ENCODE data around the gene MED1.

MED1 gene

DNA sequence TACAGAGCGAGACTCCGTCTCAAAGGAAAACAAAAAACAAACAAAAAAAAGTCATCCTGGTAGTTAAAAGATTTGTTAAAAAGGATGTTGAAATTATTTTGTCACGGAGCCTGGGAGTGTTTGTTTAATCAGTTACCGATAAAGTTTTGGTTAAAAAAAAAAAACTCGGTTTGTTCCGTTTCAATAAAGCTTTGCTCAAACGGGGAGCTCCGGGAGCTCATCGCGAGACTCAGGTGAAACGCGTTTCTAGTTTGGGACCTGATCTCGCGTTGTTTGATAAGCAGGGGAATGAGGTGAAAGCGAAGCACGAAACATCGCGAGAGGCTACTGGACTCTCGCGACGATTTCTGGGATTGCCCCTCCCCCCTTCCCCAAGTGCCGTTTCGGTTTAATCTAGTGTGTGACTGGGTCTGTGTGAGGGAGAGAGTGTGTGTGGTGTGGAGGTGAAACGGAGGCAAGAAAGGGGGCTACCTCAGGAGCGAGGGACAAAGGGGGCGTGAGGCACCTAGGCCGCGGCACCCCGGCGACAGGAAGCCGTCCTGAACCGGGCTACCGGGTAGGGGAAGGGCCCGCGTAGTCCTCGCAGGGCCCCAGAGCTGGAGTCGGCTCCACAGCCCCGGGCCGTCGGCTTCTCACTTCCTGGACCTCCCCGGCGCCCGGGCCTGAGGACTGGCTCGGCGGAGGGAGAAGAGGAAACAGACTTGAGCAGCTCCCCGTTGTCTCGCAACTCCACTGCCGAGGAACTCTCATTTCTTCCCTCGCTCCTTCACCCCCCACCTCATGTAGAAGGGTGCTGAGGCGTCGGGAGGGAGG is 10.3 kb upstream of the MED1 start, which contains the start of gene CDK12 (continued):
- TF ChIP-seq, protein P1, sequence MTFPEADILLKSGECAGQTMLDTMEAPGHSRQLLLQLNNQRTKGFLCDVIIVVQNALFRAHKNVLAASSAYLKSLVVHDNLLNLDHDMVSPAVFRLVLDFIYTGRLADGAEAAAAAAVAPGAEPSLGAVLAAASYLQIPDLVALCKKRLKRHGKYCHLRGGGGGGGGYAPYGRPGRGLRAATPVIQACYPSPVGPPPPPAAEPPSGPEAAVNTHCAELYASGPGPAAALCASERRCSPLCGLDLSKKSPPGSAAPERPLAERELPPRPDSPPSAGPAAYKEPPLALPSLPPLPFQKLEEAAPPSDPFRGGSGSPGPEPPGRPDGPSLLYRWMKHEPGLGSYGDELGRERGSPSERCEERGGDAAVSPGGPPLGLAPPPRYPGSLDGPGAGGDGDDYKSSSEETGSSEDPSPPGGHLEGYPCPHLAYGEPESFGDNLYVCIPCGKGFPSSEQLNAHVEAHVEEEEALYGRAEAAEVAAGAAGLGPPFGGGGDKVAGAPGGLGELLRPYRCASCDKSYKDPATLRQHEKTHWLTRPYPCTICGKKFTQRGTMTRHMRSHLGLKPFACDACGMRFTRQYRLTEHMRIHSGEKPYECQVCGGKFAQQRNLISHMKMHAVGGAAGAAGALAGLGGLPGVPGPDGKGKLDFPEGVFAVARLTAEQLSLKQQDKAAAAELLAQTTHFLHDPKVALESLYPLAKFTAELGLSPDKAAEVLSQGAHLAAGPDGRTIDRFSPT (tag by site-specific recombination; IDR thresholded peaks at IDR 0.05): no peak
- TF ChIP-seq ZNF664 (tag by site-specific recombination; IDR thresholded peaks at IDR 0.05): peak; percentile 44; the same call in 1 of the 2 replicates
- no peak for TF ChIP-seq ZNF121 (tag by site-specific recombination; IDR thresholded peaks at IDR 0.05)
- TF ChIP-seq, protein P2, sequence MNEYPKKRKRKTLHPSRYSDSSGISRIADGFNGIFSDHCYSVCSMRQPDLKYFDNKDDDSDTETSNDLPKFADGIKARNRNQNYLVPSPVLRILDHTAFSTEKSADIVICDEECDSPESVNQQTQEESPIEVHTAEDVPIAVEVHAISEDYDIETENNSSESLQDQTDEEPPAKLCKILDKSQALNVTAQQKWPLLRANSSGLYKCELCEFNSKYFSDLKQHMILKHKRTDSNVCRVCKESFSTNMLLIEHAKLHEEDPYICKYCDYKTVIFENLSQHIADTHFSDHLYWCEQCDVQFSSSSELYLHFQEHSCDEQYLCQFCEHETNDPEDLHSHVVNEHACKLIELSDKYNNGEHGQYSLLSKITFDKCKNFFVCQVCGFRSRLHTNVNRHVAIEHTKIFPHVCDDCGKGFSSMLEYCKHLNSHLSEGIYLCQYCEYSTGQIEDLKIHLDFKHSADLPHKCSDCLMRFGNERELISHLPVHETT (tag by site-specific recombination; IDR thresholded peaks at IDR 0.05): peak; percentile 87; the same call in 1 of the 2 replicates
- 0 out of 2 replicates have a peak, but pooled peaks have one; percentile 24 for TF ChIP-seq MZF1 (tag by site-specific recombination; IDR thresholded peaks at IDR 0.05; ENCODE audit: borderline replicate concordance)
- TF ChIP-seq ZNF76 (tag by site-specific recombination; IDR thresholded peaks at IDR 0.05; ENCODE audit: borderline replicate concordance, low read depth): peak; percentile 95
- TF ChIP-seq ZNF626 (tag by site-specific recombination; IDR thresholded peaks at IDR 0.05): no peak
- no peak for TF ChIP-seq ZNF211 (tag by site-specific recombination; IDR thresholded peaks at IDR 0.05; ENCODE audit: low read depth)
- TF ChIP-seq HOXA7 (CRISPR knock-in tag; IDR thresholded peaks at IDR 0.05; ENCODE audit: borderline replicate concordance): no peak
- TF ChIP-seq ZNF404 (tag by site-specific recombination; IDR thresholded peaks at IDR 0.05): no peak
- TF ChIP-seq, protein P3, sequence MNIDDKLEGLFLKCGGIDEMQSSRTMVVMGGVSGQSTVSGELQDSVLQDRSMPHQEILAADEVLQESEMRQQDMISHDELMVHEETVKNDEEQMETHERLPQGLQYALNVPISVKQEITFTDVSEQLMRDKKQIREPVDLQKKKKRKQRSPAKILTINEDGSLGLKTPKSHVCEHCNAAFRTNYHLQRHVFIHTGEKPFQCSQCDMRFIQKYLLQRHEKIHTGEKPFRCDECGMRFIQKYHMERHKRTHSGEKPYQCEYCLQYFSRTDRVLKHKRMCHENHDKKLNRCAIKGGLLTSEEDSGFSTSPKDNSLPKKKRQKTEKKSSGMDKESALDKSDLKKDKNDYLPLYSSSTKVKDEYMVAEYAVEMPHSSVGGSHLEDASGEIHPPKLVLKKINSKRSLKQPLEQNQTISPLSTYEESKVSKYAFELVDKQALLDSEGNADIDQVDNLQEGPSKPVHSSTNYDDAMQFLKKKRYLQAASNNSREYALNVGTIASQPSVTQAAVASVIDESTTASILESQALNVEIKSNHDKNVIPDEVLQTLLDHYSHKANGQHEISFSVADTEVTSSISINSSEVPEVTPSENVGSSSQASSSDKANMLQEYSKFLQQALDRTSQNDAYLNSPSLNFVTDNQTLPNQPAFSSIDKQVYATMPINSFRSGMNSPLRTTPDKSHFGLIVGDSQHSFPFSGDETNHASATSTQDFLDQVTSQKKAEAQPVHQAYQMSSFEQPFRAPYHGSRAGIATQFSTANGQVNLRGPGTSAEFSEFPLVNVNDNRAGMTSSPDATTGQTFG (tag by site-specific recombination; IDR thresholded peaks at IDR 0.05; ENCODE audit: borderline replicate concordance): no peak
- TF ChIP-seq ZNF654 (tag by site-specific recombination; IDR thresholded peaks at IDR 0.05; ENCODE audit: low read depth): no peak
- no peak for TF ChIP-seq ZNF658 (tag by site-specific recombination; IDR thresholded peaks at IDR 0.05)
- TF ChIP-seq, protein P4, sequence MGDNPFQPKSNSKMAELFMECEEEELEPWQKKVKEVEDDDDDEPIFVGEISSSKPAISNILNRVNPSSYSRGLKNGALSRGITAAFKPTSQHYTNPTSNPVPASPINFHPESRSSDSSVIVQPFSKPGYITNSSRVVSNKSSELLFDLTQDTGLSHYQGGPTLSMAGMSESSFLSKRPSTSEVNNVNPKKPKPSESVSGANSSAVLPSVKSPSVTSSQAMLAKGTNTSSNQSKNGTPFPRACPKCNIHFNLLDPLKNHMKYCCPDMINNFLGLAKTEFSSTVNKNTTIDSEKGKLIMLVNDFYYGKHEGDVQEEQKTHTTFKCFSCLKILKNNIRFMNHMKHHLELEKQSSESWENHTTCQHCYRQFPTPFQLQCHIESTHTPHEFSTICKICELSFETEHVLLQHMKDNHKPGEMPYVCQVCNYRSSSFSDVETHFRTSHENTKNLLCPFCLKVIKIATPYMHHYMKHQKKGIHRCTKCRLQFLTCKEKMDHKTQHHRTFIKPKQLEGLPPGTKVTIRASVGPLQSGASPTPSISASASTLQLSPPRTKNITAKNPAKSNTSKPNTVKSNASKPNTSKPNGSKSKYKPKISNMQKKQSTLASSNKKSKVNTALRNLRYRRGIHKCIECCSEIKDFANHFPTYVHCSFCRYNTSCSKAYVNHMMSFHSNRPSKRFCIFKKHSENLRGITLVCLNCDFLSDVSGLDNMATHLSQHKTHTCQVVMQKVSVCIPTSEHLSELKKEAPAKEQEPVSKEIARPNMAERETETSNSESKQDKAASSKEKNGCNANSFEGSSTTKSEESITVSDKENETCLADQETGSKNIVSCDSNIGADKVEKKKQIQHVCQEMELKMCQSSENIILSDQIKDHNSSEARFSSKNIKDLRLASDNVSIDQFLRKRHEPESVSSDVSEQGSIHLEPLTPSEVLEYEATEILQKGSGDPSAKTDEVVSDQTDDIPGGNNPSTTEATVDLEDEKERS (tag by site-specific recombination; IDR thresholded peaks at IDR 0.05): no peak
- TF ChIP-seq, protein P5, sequence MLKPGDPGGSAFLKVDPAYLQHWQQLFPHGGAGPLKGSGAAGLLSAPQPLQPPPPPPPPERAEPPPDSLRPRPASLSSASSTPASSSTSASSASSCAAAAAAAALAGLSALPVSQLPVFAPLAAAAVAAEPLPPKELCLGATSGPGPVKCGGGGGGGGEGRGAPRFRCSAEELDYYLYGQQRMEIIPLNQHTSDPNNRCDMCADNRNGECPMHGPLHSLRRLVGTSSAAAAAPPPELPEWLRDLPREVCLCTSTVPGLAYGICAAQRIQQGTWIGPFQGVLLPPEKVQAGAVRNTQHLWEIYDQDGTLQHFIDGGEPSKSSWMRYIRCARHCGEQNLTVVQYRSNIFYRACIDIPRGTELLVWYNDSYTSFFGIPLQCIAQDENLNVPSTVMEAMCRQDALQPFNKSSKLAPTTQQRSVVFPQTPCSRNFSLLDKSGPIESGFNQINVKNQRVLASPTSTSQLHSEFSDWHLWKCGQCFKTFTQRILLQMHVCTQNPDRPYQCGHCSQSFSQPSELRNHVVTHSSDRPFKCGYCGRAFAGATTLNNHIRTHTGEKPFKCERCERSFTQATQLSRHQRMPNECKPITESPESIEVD (tag by site-specific recombination; IDR thresholded peaks at IDR 0.05): 0 out of 2 replicates have a peak, but pooled peaks have one; percentile 49
- peak; percentile 73; the same call in 1 of the 2 replicates for TF ChIP-seq ZBTB7A (tag by site-specific recombination; IDR thresholded peaks at IDR 0.05; ENCODE audit: low read depth)
- no peak for TF ChIP-seq ZNF114 (tag by site-specific recombination; IDR thresholded peaks at IDR 0.05)
- TF ChIP-seq ZNF391 (tag by site-specific recombination; IDR thresholded peaks at IDR 0.05; ENCODE audit: borderline replicate concordance, low read depth): peak; percentile 66; the same call in 1 of the 2 replicates
- TF ChIP-seq, protein P6, sequence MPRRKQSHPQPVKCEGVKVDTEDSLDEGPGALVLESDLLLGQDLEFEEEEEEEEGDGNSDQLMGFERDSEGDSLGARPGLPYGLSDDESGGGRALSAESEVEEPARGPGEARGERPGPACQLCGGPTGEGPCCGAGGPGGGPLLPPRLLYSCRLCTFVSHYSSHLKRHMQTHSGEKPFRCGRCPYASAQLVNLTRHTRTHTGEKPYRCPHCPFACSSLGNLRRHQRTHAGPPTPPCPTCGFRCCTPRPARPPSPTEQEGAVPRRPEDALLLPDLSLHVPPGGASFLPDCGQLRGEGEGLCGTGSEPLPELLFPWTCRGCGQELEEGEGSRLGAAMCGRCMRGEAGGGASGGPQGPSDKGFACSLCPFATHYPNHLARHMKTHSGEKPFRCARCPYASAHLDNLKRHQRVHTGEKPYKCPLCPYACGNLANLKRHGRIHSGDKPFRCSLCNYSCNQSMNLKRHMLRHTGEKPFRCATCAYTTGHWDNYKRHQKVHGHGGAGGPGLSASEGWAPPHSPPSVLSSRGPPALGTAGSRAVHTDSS (tag by site-specific recombination; IDR thresholded peaks at IDR 0.05): 0 out of 2 replicates have a peak, but pooled peaks have one; percentile 13
- TF ChIP-seq ZBTB1 (tag by site-specific recombination; IDR thresholded peaks at IDR 0.05): 0 out of 2 replicates have a peak, but pooled peaks have one; percentile 66
- TF ChIP-seq ZSCAN30 (tag by site-specific recombination; IDR thresholded peaks at IDR 0.05): peak; percentile 9; the same call in 1 of the 2 replicates
- TF ChIP-seq IKZF3 (tag by site-specific recombination; IDR thresholded peaks at IDR 0.05): peak; percentile 71
- no peak for TF ChIP-seq ZSCAN16 (tag by site-specific recombination; IDR thresholded peaks at IDR 0.05)
- peak; percentile 53 for TF ChIP-seq ZBTB8A (tag by site-specific recombination; IDR thresholded peaks at IDR 0.05)
- TF ChIP-seq KLF16 (tag by site-specific recombination; IDR thresholded peaks at IDR 0.05): peak; percentile 99

Data from HEK293 (cell line).